ENCODE data around the gene EARS2.

GRCh38 chr16:23479138-23479537, 78.0 kb downstream of the EARS2 start:
- no peak for TF ChIP-seq POLR2A (IDR thresholded peaks at IDR 0.05)
- no peak for TF ChIP-seq CTCF (IDR thresholded peaks at IDR 0.05)
